Naive thymus-derived CD4-positive, alpha-beta T cell (primary cell): Measurements from ENCODE around the gene CABS1. TPM values are rescaled to one million over a fixed set of nuclear protein-coding genes. Genes with fewer than 3 reads are reported as not detected.

Experiments
- ATAC-seq: fragments of 150-1000 bp; cut with Tn5 transposase; 2 replicates; pipeline ENCODE4 v1.10.0; 2021; ENCODE audit warnings: mild to moderate bottlenecking, moderate library complexity
- CTCF ChIA-PET: fragments of 350-600 bp; sonication (Branson Sonifier 250); formaldehyde crosslinking; loops from one replicate; lab custom pipeline; 2021; ENCODE audit warnings: antibody characterized with exemption; lab: Charles Lee
- POLR2A ChIA-PET: fragments of 350-600 bp; sonication (Branson Sonifier 250); formaldehyde crosslinking; loops from one replicate; lab custom pipeline; 2021; ENCODE audit warnings: antibody characterized with exemption, inconsistent platforms; lab: Charles Lee
- DNase-seq, 9 donors: peaks; one replicate each; pipeline versions ENCODE4 v3.0.0 to v3.0.0-alpha.2; 2020 to 2022; ENCODE audit warnings: mixed read lengths in 1 of 9
- H3K27ac ChIP-seq: one replicate; pipeline ENCODE4 v1.7.0; 2013; ENCODE audit warnings: mild to moderate bottlenecking, low read depth, low read length, moderate library complexity
- H3K27me3 ChIP-seq, 2 donors: one replicate each; pipeline ENCODE4 v1.7.0; 2013; ENCODE audit warnings: low read length in 2 of 2, mild to moderate bottlenecking in 2 of 2, moderate library complexity in 2 of 2; ENCODE audit not compliant: control insufficient read depth in 2 of 2, insufficient read depth in 2 of 2
- H3K36me3 ChIP-seq, 3 experiments: 1 replicate in 2 of 3; 2 replicates in 1 of 3; pipeline ENCODE4 v1.7.0; 2013; ENCODE audit warnings: low read length in 3 of 3, mild to moderate bottlenecking in 3 of 3, moderate library complexity in 1 of 3; ENCODE audit not compliant: insufficient read depth in 3 of 3, control insufficient read depth in 2 of 3
- H3K4me1 ChIP-seq, 2 donors: one replicate each; pipeline ENCODE4 v1.7.0; 2013; ENCODE audit warnings: low read length in 2 of 2, mild to moderate bottlenecking in 2 of 2, moderate library complexity in 1 of 2; ENCODE audit not compliant: control insufficient read depth in 2 of 2, insufficient read depth in 2 of 2
- H3K4me3 ChIP-seq: 2 replicates; pipeline ENCODE4 v1.7.0; 2013; ENCODE audit warnings: mild to moderate bottlenecking, low read length
- H3K9me3 ChIP-seq, 3 experiments: 1 replicate in 2 of 3; 2 replicates in 1 of 3; pipeline ENCODE4 v1.7.0; 2013; ENCODE audit warnings: low read length in 3 of 3; ENCODE audit not compliant: control insufficient read depth in 2 of 3
- H3K27ac Mint-ChIP-seq, 9 donors: one replicate each; pipeline ENCODE4 v1.8.0; 2020 to 2022; ENCODE audit warnings: mixed read lengths in 9 of 9, mild to moderate bottlenecking in 8 of 9, moderate library complexity in 5 of 9, inconsistent platforms in 2 of 9
- H3K27me3 Mint-ChIP-seq, 5 donors: one replicate each; pipeline ENCODE4 v1.8.0; 2021 to 2022; ENCODE audit warnings: mixed read lengths in 5 of 5, mild to moderate bottlenecking in 1 of 5
- H3K36me3 Mint-ChIP-seq, 5 donors: one replicate each; pipeline ENCODE4 v1.8.0; 2020 to 2022; ENCODE audit warnings: mixed read lengths in 5 of 5, mild to moderate bottlenecking in 3 of 5, inconsistent platforms in 1 of 5
- H3K4me1 Mint-ChIP-seq, 7 donors: one replicate each; pipeline ENCODE4 v1.8.0; 2020 to 2022; ENCODE audit warnings: mixed read lengths in 7 of 7, mild to moderate bottlenecking in 3 of 7, inconsistent platforms in 1 of 7
- H3K4me3 Mint-ChIP-seq, 10 donors: one replicate each; pipeline ENCODE4 v1.8.0; 2020 to 2022; ENCODE audit warnings: mild to moderate bottlenecking in 10 of 10, mixed read lengths in 10 of 10, moderate library complexity in 6 of 10, inconsistent platforms in 2 of 10
- H3K9me3 Mint-ChIP-seq, 11 donors: one replicate each; pipeline ENCODE4 v1.8.0; 2020 to 2022; ENCODE audit warnings: mixed read lengths in 11 of 11, mild to moderate bottlenecking in 4 of 11, inconsistent platforms in 1 of 11, moderate library complexity in 1 of 11
- intact Hi-C, 2 donors: fragments of 100-400 bp; cut with micrococcal nuclease; formaldehyde crosslinking; loops; one replicate each; pipeline ENCODE4 v1.15.1; 2023
- polyA plus RNA-seq, 2 donors: library from polyadenylated mRNA; unstranded; fragments of 300-500 nt; fragmentation: Illumina TruSeq; gene quantifications; one replicate each; pipeline ENCODE4 v1.2.3, GENCODE V29; 2021
- total RNA-seq, 6 experiments: library from RNA in 5 of 6; stranded (reverse) in 5 of 6; gene quantifications; 1 replicate in 5 of 6; 2 replicates in 1 of 6; pipeline ENCODE4 v1.2.3 and lab custom pipeline; 2021 to 2026

Gene CABS1
- total and polyA plus RNA-seq, 7 experiments from 2014 or later = not detected

DNA sequence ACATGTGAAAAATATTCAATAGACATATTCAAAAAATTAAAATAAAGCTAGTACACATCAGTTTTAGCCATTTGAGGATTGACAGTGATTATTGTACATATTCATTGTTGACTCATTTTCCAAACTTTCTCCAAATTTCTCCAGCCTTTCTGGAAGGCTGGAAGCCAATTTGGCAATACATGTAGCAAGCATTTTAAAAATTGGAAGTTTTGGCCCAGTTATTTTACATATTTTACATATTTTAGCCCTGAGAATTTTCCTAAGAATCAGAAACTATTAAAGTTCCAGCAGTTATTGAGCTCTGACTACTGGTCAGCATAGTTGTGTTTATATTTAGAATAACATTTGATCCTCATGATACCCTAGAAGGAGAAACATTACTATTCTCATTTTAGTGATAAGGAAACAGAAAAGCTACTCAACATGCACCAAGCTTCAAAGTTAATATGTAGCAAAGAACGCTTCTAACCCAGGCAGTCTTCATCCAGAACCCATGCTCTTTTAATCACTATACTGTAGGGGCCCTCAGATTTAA, 3.2 kb downstream of the CABS1 start:
- H3K4me1 ChIP-seq = no peaks in the 10 kb centered on the region
- ATAC-seq (no peak), DNase-seq (no peak)
- no peaks in the 10 kb centered on the region for H3K36me3 ChIP-seq
- H3K4me1 Mint-ChIP-seq = no peaks in the 10 kb centered on the region
- ChIA-PET POLR2A (no interaction called here), CTCF (no interaction called here)
- H3K4me3 ChIP-seq = no peak overlapping the region
- H3K27ac ChIP-seq = no peak overlapping the region
- H3K27ac Mint-ChIP-seq = no peak overlapping the region
- peaks cover 0 to 9% (median 0%) of the 10 kb centered on the region in 11 donors for H3K9me3 Mint-ChIP-seq
- no peaks in the 10 kb centered on the region for H3K36me3 Mint-ChIP-seq
- H3K9me3 ChIP-seq = no peaks in the 10 kb centered on the region
- no peaks in the 10 kb centered on the region for H3K27me3 ChIP-seq
- intact Hi-C loops = no loop called here
- H3K4me3 Mint-ChIP-seq = no peak overlapping the region
- H3K27me3 Mint-ChIP-seq = no peaks in the 10 kb centered on the region

DNA sequence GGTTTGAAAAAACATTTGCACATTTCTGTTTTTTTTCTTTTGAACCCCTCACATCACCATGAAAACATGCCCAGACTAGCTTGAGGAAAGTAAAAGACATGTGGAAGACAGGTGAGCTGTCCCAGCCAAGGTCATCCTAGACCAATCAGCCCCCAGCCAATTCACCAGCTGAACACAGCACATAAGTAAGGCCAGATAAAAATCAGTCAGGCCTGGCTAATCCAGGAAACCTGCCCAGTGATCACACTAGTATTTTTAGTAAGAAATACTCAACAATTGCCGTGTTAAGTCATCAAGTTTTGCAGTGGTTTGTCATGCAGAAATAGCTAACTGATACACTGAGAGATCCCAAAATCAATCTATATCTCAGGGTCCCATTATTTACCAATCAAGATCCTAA, 21.4 kb downstream of the CABS1 start:
- Histone ChIP-seq H3K4me3 (no peak overlapping the region), H3K27ac (no peak overlapping the region), H3K4me1 (no peaks in the 10 kb centered on the region), H3K9me3 (no peaks in the 10 kb centered on the region), H3K36me3 (no peaks in the 10 kb centered on the region), H3K27me3 (no peaks in the 10 kb centered on the region)
- H3K4me3 Mint-ChIP-seq = no peak overlapping the region
- H3K4me1 Mint-ChIP-seq = no peaks in the 10 kb centered on the region
- POLR2A ChIA-PET = no interaction called here
- intact Hi-C loops = no loop called here
- no peaks in the 10 kb centered on the region for H3K36me3 Mint-ChIP-seq
- ATAC-seq = no peak
- peaks cover 0 to 5% (median 0%) of the 10 kb centered on the region in 5 donors for H3K27me3 Mint-ChIP-seq
- no peak overlapping the region for H3K27ac Mint-ChIP-seq
- H3K9me3 Mint-ChIP-seq = peaks cover 0 to 3% (median 0%) of the 10 kb centered on the region in 11 donors
- CTCF ChIA-PET = interaction anchor here (0.6 kb wide), 1 partner anchor 1212 kb away, joined by 3 read pairs; no protein-coding TSS in a partner anchor
- DNase-seq = no peak

DNA sequence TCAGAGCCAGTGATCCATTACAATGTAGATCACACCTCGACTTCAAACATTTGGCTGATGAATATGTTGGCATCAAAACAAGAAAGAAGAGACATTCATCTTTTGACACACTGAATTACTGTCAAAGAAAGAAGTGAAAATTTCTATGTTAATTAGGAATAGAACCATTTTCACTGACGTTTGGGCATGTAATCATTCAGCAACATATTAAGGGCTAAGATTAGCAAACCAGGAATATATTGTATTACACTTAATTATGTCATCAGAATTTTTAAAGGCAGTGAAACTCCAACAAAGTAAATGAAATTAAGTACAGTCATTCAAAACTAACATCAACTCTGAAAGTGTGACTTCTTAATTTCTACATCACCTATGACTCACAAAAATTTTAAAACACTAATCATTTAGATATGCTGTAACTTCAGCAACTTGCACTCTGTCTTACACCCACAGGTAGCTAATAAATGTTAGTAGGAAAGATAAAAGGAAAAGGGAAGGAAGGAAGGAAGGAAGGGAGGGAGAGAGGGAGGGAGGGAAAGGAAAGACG, 24.4 kb downstream of the CABS1 start:
- H3K36me3 ChIP-seq = no peaks in the 10 kb centered on the region
- no peaks in the 10 kb centered on the region for H3K4me1 ChIP-seq
- H3K27me3 ChIP-seq = no peaks in the 10 kb centered on the region
- H3K27me3 Mint-ChIP-seq = no peaks in the 10 kb centered on the region
- H3K9me3 ChIP-seq = no peaks in the 10 kb centered on the region
- ChIA-PET POLR2A (no interaction called here), CTCF (no interaction called here)
- peaks cover 0 to 3% (median 0%) of the 10 kb centered on the region in 11 donors for H3K9me3 Mint-ChIP-seq
- DNase-seq = no peak
- H3K4me3 Mint-ChIP-seq = no peak overlapping the region
- H3K4me3 ChIP-seq = no peak overlapping the region
- intact Hi-C loops = no loop called here
- H3K27ac Mint-ChIP-seq = no peak overlapping the region
- no peaks in the 10 kb centered on the region for H3K4me1 Mint-ChIP-seq
- no peaks in the 10 kb centered on the region for H3K36me3 Mint-ChIP-seq
- no peak for ATAC-seq
- H3K27ac ChIP-seq = no peak overlapping the region

DNA sequence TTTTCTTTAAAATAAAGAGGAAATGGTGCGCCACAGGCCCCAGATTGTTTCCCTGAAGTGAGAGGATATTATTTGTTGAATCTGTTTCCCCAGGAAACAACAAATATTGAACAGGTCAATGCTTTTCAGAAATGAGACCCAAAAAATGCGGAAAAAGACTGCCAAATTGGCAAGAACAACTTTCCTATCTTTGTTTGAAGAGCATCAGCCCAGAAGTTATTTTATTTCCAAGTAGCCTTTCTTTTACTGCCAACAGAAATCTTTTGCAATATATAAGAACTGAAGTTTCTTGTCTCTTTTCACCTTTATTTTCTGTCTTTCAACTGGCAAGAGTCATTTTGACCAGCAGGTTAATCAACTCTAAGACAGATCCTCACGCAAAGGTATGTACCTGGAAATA, 25.7 kb downstream of the CABS1 start, which contains the start of gene SMR3A:
Gene SMR3A, plus strand, starts transcription at position 301 of the 400 bp plus-strand sequence. CDS start 1,356 bp downstream, outside the sequence.
- intact Hi-C loops = no loop called here
- no peaks in the 10 kb centered on the region for H3K27me3 ChIP-seq
- H3K27ac ChIP-seq = no peak within 1 kb of the TSS
- H3K4me1 ChIP-seq = no peaks in the 10 kb centered on the region
- no peaks in the 10 kb centered on the region for H3K36me3 ChIP-seq
- Mint-ChIP-seq H3K9me3 (peaks cover 0 to under 1% (median 0%) of the 10 kb centered on the region in 11 donors), H3K4me1 (no peaks in the 10 kb centered on the region), H3K27me3 (peaks cover 0 to under 1% (median 0%) of the 10 kb centered on the region in 5 donors), H3K27ac (no peak within 1 kb of the TSS), H3K36me3 (no peaks in the 10 kb centered on the region), H3K4me3 (no peak within 1 kb of the TSS)
- ChIA-PET POLR2A (no interaction called here), CTCF (no interaction called here)
- no peak within 1 kb of the TSS for H3K4me3 ChIP-seq
- H3K9me3 ChIP-seq = no peaks in the 10 kb centered on the region
- DNase-seq (no peak), ATAC-seq (no peak)

DNA sequence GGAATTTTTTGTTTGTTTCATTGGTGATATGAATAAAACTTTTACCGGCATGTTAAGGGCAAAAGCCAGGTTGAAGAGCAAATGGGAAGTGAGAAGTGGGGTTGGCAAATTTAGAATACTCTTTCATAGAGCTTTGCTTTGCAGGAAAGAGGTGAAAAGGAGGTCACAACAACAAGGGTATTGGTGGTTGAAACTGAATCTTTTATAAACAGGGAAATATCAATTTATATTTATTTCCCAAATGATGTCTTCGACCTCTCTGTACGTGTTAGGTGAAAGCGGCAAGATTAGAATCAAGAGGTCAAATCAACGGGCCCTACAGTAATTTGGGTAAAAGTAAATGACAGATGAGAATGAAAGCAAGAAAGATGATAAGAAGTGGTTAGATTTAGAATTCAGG, 29.2 kb downstream of the CABS1 start:
- no peak overlapping the region for H3K4me3 ChIP-seq
- H3K36me3 Mint-ChIP-seq = no peaks in the 10 kb centered on the region
- no peak overlapping the region for H3K4me3 Mint-ChIP-seq
- H3K4me1 Mint-ChIP-seq = no peaks in the 10 kb centered on the region
- peaks cover 0 to 3% (median 0%) of the 10 kb centered on the region in 11 donors for H3K9me3 Mint-ChIP-seq
- intact Hi-C loops = no loop called here
- ChIA-PET POLR2A (no interaction called here), CTCF (no interaction called here)
- ATAC-seq (no peak), DNase-seq (no peak)
- H3K27me3 Mint-ChIP-seq = peaks cover 0 to 3% (median 0%) of the 10 kb centered on the region in 5 donors
- H3K4me1 ChIP-seq = no peaks in the 10 kb centered on the region
- no peaks in the 10 kb centered on the region for H3K9me3 ChIP-seq
- H3K27ac Mint-ChIP-seq = no peak overlapping the region
- no peaks in the 10 kb centered on the region for H3K36me3 ChIP-seq
- no peaks in the 10 kb centered on the region for H3K27me3 ChIP-seq
- no peak overlapping the region for H3K27ac ChIP-seq

DNA sequence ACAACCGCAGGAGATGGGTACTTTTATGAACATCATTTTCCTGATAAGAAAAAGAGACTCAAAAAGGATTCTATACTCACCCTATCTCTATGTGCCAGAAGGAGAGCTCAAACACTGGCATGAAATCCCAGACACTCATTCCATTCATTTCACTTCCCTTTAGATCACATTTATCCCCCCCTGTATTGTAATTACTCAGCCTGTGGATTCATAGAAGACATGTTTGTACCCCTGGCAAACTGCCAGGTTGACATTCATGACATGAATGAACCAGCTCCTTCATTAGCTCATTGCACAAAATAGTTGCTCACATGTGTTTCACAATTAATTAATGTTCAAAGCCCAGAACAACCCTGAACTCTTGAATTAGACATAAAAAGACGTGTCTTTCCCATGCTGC, 30.7 kb downstream of the CABS1 start:
- CTCF ChIA-PET = no interaction called here
- intact Hi-C loops = no loop called here

DNA sequence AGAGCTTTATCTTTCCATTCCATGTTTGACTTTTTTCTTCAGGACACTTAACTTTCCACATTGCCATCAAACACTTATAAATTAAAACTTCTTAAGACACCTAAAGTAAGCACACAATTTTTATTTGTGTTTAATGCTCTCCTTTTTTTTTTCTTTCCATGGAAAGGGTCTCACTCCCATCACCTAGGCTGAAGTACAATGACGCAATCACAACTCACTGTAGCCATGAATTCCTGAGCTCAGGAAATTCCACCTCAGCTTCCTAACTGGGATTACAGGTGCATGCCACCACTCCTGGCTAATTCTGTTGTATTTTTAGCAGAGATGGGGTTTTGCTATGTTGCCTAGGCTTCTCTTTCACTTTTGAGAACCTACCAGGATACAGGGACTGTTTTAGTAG, 33.0 kb downstream of the CABS1 start:
- no peaks in the 10 kb centered on the region for H3K36me3 ChIP-seq
- H3K9me3 ChIP-seq = no peaks in the 10 kb centered on the region
- Mint-ChIP-seq H3K27me3 (peaks cover 0 to 3% (median 0%) of the 10 kb centered on the region in 5 donors), H3K36me3 (no peaks in the 10 kb centered on the region), H3K27ac (no peak overlapping the region), H3K4me1 (no peaks in the 10 kb centered on the region), H3K9me3 (peaks cover 0 to 3% (median 0%) of the 10 kb centered on the region in 11 donors), H3K4me3 (no peak overlapping the region)
- intact Hi-C loops = no loop called here
- DNase-seq (no peak), ATAC-seq (no peak)
- no peaks in the 10 kb centered on the region for H3K27me3 ChIP-seq
- no peak overlapping the region for H3K27ac ChIP-seq
- POLR2A ChIA-PET = no interaction called here
- H3K4me3 ChIP-seq = no peak overlapping the region
- no peaks in the 10 kb centered on the region for H3K4me1 ChIP-seq
- CTCF ChIA-PET = no interaction called here

More for the DNA sequence above, 30.7 kb downstream of the CABS1 start:
- Mint-ChIP-seq H3K27ac (no peak overlapping the region), H3K4me1 (no peaks in the 10 kb centered on the region), H3K36me3 (no peaks in the 10 kb centered on the region), H3K27me3 (peaks cover 0 to 3% (median 0%) of the 10 kb centered on the region in 5 donors), H3K9me3 (peaks cover 0 to 3% (median 0%) of the 10 kb centered on the region in 11 donors), H3K4me3 (no peak overlapping the region)
- no peaks in the 10 kb centered on the region for H3K9me3 ChIP-seq
- H3K36me3 ChIP-seq = no peaks in the 10 kb centered on the region
- H3K4me1 ChIP-seq = no peaks in the 10 kb centered on the region
- POLR2A ChIA-PET = no interaction called here
- no peak overlapping the region for H3K27ac ChIP-seq
- ATAC-seq (no peak), DNase-seq (no peak)
- no peaks in the 10 kb centered on the region for H3K27me3 ChIP-seq
- no peak overlapping the region for H3K4me3 ChIP-seq
